ENCODE data around the gene TYK2.
"Not testable (repeated sequence)": the region's sequence is repeated elsewhere in the genome, so short reads cannot be mapped to it uniquely, and the experiment has no call there.

Gene TYK2

GRCh38 chr19:10380313-10381102, at the start of gene TYK2:
TYK2 (minus strand) TSS chr19:10380572; CDS start chr19:10378406, 2,166 bp downstream.
- peak; percentile 85 for DNase-seq

DNA sequence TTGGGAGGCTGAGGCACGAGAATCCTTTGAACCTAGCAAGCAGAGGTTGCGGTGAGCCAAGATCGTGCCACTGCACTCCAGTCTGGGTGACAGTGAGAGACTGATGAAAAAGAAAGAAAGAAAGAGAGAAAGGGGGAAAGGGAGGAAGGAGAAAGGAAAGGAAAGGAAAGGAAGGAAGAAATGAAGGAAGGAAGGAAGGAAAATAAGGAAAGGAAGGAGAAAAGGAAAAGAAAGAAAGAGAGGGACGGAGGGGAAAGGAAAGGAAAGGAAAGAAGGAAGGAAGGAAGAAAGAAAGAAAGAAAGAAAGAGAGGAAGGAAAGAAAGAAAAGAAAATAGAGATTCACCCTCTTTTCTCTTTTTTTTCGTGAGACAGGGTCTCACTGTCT, 48.6 kb upstream of the TYK2 start:
- DNase-seq = no peak

DNA sequence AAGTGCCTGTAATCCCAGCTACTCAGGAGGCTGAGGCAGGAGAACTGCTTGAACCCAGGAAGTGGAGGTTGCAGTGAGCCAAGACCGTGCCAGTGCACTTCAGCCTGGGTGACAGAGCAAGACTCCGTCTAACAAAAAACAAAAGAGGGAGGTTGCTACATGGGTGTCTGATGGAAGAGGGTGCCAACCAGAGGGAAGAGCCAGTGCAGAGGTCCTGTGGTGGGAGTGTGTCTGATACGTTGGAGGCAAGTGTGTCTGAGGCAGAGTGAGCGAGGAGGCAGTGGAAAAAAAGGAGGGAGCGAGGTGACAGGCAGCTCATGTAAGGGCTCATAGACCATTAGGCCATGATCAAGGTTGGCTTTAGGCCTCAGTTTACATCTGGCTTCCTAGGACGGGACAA, 46.8 kb upstream of the TYK2 start:
- DNase-seq = no peak

GRCh38 chr19:10424011-10424637, 43.8 kb upstream of the TYK2 start:
- DNase-seq = no peak

GRCh38 chr19:10422846-10423245, 42.5 kb upstream of the TYK2 start:
- no peak for DNase-seq

DNA sequence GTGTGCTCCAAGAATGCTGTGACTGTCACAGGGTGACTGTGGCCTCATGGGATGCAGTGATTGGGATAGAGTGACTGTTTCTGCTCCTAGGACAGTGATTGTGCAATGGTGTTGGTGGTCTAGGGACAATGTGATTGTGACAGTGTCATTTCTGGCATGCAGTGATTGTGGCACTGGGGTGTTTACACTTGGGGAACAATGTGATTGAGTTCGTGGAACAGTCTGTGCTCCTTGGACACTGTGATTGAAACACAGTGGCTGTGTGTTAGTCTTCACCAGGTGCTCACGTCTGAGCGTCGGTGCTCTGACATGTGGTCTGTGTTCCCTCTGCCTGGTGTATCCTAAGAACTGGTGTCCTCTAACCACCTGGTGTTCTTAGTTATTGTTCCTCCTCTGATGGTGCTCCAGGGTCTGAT, 41.7 kb upstream of the TYK2 start:
- DNase-seq = no peak

- DNase-seq = no peak
Observed at GRCh38 chr19:10421240-10422045, 41.1 kb upstream of the TYK2 start.

- DNase-seq = no peak
Observed at GRCh38 chr19:10420444-10421239, 40.3 kb upstream of the TYK2 start, which contains the start of gene PDE4A. PDE4A (plus strand) TSS chr19:10420538; CDS start chr19:10420765, 227 bp downstream.

DNA sequence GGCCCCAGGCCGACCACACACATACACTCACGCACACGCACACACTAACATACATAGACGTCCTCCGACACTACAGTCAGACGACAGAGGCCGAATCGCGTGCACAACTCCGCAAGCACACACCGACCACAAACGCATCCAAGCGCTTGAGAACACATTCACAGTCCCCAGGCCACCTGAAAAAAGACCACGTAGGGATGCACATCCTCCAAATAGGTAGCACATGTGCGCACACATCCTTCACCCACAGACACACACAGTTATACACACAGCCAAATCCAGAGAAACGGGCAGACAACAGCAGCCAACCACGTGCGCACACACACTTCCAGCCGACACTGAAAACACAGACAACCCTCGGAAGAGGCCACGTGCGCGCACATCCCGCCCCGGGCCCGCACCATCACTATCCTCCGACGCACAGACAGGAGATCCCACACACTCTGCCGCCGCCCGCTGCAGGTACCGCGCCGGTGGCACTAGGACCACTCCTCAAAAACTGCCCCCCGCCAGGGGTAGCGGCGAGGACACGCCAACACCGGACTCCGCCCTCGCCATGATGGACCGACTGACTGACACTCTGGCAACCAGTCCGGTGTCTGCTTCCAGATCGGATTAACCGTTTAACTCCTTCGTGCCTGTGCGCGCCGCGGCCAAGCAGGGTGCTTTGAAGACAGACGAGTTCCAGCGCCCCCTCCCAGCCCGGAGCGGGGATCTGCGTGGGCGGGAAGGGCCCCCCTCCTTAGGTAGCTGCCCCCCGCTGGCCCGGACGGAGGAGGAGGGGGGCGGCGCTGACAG, 39.5 kb upstream of the TYK2 start:
- DNase-seq = no peak

GRCh38 chr19:10419200-10419645, 38.9 kb upstream of the TYK2 start:
- DNase-seq = no peak

DNA sequence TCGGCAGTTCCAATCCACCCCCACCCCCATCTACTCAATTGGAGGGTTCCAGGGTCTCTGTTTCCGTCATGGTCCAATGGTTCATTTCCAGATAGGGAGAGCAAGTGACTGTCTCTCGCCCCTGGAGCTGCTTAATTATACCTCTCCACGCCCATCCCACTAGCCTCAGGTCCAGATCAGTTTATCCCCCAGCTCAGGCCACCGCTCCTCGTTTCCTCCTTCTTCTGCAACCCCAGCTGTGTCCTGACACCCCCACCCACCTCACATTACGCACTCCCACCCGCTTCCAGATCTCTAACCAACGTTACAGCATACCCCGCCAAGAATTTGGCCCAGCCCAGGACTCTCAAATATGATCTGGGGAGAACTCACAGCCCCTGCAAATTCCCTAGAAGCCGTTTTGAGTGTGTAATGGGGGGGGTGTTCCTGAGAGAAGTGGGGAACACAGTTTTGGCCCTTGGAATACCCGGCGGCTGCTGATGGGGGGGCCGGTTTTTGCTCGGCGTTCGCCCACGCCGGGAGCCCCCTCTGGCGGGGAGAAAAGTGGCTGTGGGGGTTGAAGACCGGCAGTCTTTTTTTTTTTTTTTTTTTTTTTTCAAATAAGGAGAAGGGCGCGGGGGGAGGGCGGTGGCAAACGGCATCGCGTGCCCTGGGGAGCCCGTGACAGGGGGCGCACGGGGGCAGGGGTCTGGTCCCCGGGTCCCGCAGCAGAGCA, 38.3 kb upstream of the TYK2 start:
- no peak for DNase-seq

GRCh38 chr19:10418235-10418484, 37.8 kb upstream of the TYK2 start:
- no peak for DNase-seq

DNA sequence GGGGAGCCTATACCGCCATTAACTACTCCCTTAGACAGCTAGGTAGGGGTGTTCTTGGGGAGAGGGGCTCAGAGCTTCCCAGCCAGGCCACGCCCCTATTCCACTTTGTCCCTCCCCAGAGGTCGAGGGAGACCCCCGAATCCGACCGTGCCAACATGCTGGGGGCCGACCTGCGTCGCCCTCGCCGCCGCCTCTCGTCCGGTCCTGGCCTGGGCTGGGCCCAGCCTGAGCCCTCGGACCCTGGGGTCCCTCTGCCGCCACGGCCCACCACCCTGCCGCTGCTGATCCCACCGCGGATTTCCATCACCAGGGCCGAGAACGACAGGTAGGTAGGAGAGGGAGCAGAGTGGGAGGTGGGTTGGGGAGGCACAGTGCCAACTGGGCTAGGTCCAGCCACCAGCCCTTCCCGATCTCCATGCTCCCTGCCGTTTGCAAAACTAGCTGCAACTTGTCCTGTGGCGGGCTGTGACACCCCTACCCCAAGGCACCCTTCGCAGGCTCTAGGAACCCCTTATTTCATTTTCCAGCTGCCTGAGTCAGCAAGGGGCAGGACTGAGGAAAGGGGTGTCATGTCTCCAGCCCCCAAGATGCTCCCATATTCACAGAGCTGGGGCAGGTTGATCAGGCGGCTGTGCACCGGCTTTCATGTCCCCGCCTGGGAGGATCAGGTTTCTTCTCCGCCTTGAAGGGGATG, 37.3 kb upstream of the TYK2 start:
- no peak for DNase-seq

GRCh38 chr19:10416380-10417257, 36.2 kb upstream of the TYK2 start:
- no peak for DNase-seq

DNA sequence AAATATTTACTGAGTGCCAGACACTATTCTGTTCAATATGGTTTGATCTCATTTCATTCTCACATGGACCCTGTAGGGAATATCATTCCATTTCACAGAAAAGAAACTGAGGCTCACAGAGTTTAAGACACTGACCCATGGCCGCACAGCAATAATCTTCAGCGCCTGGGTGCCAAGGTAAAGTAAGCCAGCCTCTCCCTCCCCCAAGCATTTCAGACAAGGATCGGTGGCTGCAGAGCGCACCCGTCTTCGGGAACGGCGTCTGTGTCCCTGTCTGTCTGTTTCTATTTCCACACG, 35.7 kb upstream of the TYK2 start:
- DNase-seq = no peak

- DNase-seq = no peak
Observed at GRCh38 chr19:10412257-10412977, 32.0 kb upstream of the TYK2 start.

GRCh38 chr19:10411224-10411623, 30.9 kb upstream of the TYK2 start:
- DNase-seq = not testable (repeated sequence)

DNA sequence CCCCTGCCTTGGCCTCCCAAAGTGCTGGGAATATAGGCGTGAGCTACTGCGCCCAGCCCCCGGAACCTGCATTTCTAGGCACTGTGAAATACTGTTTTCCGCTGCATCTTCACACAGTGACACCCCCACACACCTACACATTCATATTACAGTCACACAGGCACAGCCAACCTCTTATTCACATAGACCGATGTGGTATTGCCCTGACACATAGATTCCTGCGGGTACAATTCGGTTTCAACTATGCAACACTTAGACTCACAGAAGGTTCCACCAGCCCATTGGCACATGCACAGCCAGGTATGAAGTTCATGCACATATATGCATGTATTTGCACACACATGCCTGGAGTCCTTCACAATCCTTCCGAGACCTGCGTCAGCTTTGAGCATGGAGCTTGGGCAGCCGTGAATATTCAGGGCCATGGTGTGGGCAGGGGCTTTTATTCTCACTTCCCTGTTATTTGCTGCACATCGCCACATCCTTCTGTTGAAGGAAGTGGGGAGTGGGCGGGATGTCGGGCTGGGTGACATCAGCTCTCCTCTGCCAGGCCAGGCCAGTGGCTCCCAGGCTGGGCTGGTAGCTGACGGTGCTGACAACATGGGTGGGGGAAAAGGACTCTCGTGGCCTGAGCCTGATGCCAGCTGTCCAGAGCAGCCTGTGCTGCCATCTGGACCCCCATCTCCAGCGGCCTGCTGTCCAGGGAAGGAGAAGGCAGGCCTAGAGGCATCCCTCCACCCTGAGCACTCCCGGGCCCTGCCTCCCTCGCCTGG, 28.3 kb upstream of the TYK2 start:
- no peak for DNase-seq

All from cortex of kidney (tissue), 1 donor.